Hepatocyte (in vitro differentiated cells): Measurements from ENCODE around the gene STPG4.
"Not testable (repeated sequence)": the region's sequence is repeated elsewhere in the genome, so short reads cannot be mapped to it uniquely, and the experiment has no call there.

Experiments
- EZH2 ChIP-seq: fragments of 200-600 bp; sonication (generic); IDR thresholded peaks from 2 replicates; pipeline ENCODE4 v1.6.1; 2016; ENCODE audit warnings: antibody characterized with exemption, mild to moderate bottlenecking, borderline replicate concordance
- TF ChIP-seq, protein P1 (sequence below): fragments of 200-600 bp; sonication (generic); IDR thresholded peaks from 2 replicates; pipeline ENCODE4 v1.5.1; 2016; ENCODE audit warnings: antibody characterized with exemption, mild to moderate bottlenecking; ENCODE audit not compliant: poor library complexity

DNA sequence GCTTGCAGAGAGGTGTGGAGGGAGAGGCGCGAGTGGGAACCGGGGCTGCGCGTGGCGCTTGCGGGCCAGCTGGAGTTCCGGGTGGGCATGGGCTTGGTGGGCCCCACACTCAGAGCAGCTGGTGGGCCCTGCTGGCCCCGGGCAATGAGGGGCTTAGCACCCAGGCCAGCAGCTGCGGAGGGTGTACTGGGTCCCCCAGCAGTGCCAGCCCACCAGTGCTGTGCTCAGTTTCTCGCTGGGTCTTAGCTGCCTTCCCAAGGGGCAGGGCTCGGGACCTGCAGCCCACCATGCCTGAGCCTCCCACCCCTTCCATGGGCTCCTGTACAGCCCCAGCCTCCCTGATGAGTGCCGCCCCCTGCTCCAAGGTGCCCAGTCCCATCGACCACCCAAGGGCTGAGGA lies 55.4 kb downstream of the STPG4 start:
- TF ChIP-seq, protein P1, sequence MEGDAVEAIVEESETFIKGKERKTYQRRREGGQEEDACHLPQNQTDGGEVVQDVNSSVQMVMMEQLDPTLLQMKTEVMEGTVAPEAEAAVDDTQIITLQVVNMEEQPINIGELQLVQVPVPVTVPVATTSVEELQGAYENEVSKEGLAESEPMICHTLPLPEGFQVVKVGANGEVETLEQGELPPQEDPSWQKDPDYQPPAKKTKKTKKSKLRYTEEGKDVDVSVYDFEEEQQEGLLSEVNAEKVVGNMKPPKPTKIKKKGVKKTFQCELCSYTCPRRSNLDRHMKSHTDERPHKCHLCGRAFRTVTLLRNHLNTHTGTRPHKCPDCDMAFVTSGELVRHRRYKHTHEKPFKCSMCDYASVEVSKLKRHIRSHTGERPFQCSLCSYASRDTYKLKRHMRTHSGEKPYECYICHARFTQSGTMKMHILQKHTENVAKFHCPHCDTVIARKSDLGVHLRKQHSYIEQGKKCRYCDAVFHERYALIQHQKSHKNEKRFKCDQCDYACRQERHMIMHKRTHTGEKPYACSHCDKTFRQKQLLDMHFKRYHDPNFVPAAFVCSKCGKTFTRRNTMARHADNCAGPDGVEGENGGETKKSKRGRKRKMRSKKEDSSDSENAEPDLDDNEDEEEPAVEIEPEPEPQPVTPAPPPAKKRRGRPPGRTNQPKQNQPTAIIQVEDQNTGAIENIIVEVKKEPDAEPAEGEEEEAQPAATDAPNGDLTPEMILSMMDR: not testable (repeated sequence)
- not testable (repeated sequence) for TF ChIP-seq EZH2
